ENCODE data around the gene C9orf78. TPM values are rescaled to one million over a fixed set of nuclear protein-coding genes. Genes with fewer than 3 reads are reported as not detected.
A peak's percentile ranks its signal among the peaks of the same experiment; 100 is the strongest.

The C9orf78 gene
- total RNA-seq, 1 experiment from 2014 or later = 37.5 TPM

- Mint-ChIP-seq H3K4me1 (no peaks in the 10 kb centered on the region), H3K27me3 (ENCODE audit: low read depth) (no peaks in the 10 kb centered on the region; the same call in 1 of the 2 replicates)
- H3K9me3 ChIP-seq (ENCODE audit: control insufficient read depth, low read depth, low read length) = no peaks in the 10 kb centered on the region
These were observed 22.7 kb downstream of the C9orf78 start for GRCh38 chr9:129812385-129812784.

More at GRCh38 chr9:129812385-129812784, 22.7 kb downstream of the C9orf78 start:
- no peak overlapping the region for H4K91ac ChIP-seq (ENCODE audit: insufficient read length, low read depth, low read length)
- no peak overlapping the region for H3K4ac ChIP-seq (ENCODE audit: low read depth, low read length)
- H3K79me2 ChIP-seq (ENCODE audit: insufficient read depth, low read length) = no peaks in the 10 kb centered on the region
- H3K79me1 ChIP-seq (ENCODE audit: insufficient read depth, low read depth, low read length, poor library complexity, severe bottlenecking) = no peaks in the 10 kb centered on the region
- no peak overlapping the region for H3K9ac ChIP-seq (ENCODE audit: extremely low read depth, insufficient read length, low read length)
- no peaks in the 10 kb centered on the region for H3K9me3 Mint-ChIP-seq
- H3K4me2 ChIP-seq (ENCODE audit: insufficient read depth, insufficient read length, low read length) = no peak overlapping the region
- no peak overlapping the region for H2BK12ac ChIP-seq (ENCODE audit: insufficient read length, low read depth, low read length)
- H2BK20ac ChIP-seq (ENCODE audit: low read depth, low read length, poor library complexity, severe bottlenecking) = no peak overlapping the region
- H3K36me3 Mint-ChIP-seq (ENCODE audit: insufficient read depth in 1 of 3, low read depth in 3 of 3) = peaks cover 30 to 86% (median 71%) of the 10 kb centered on the region in 3 experiments
- no peak overlapping the region for H3K4me3 Mint-ChIP-seq
- no peak overlapping the region for H2AK5ac ChIP-seq (ENCODE audit: insufficient read length, low read length)
- H3K14ac ChIP-seq (ENCODE audit: insufficient read depth, low read length) = no peak overlapping the region
- H3K27me3 ChIP-seq (ENCODE audit: insufficient read depth, low read length) = no peaks in the 10 kb centered on the region
- no peak overlapping the region for H3K18ac ChIP-seq (ENCODE audit: insufficient read length, low read depth, low read length)
- TF ChIP-seq, protein P1, sequence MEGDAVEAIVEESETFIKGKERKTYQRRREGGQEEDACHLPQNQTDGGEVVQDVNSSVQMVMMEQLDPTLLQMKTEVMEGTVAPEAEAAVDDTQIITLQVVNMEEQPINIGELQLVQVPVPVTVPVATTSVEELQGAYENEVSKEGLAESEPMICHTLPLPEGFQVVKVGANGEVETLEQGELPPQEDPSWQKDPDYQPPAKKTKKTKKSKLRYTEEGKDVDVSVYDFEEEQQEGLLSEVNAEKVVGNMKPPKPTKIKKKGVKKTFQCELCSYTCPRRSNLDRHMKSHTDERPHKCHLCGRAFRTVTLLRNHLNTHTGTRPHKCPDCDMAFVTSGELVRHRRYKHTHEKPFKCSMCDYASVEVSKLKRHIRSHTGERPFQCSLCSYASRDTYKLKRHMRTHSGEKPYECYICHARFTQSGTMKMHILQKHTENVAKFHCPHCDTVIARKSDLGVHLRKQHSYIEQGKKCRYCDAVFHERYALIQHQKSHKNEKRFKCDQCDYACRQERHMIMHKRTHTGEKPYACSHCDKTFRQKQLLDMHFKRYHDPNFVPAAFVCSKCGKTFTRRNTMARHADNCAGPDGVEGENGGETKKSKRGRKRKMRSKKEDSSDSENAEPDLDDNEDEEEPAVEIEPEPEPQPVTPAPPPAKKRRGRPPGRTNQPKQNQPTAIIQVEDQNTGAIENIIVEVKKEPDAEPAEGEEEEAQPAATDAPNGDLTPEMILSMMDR (conservative IDR thresholded peaks at IDR 0.05) = no peak
- no peak overlapping the region for H3K23ac ChIP-seq (ENCODE audit: insufficient read length, low read depth, low read length)
- H2BK120ac ChIP-seq (ENCODE audit: low read depth, low read length, poor library complexity, severe bottlenecking) = no peak overlapping the region
- no peak for DNase-seq
- no CpG with 5 or more reads among the region's 9 CpGs for WGBS (ENCODE audit: extremely low coverage, insufficient read length, low lambda C conversion rate)
- no peak overlapping the region for H4K5ac ChIP-seq (ENCODE audit: insufficient read length, low read depth, low read length)
- no peak overlapping the region for H2BK5ac ChIP-seq (ENCODE audit: insufficient read length, low read length)
- H3K56ac ChIP-seq (ENCODE audit: insufficient read length, low read depth, low read length) = no peak overlapping the region
- no peak overlapping the region for H2AFZ ChIP-seq (ENCODE audit: low read length)
- H3K27ac Mint-ChIP-seq = peak overlapping the region in 1 of 3 experiments; percentile 66; a peak in 1 of 7 replicates
- H3T11ph ChIP-seq (ENCODE audit: low read length) = no peak overlapping the region
- no peaks in the 10 kb centered on the region for H4K20me1 ChIP-seq (ENCODE audit: control insufficient read depth, insufficient read depth, insufficient read length)
- no peak overlapping the region for H4K8ac ChIP-seq (replicated peaks; ENCODE audit: insufficient read length, low read depth, low read length)
- no peaks in the 10 kb centered on the region for H3K4me1 ChIP-seq (ENCODE audit: insufficient read depth, low read length)
- H3K23me2 ChIP-seq (ENCODE audit: insufficient read length, low read depth, low read length, poor library complexity, severe bottlenecking) = no peaks in the 10 kb centered on the region
- H3K27ac ChIP-seq (ENCODE audit: insufficient read length, low read depth, low read length) = no peak overlapping the region
- H2BK15ac ChIP-seq (ENCODE audit: low read depth, low read length) = no peak overlapping the region
